AG10803 (cell line): ENCODE results near the gene DKK3.

Experiments
- DNase-seq: peaks from one replicate; pipeline ENCODE4 v3.0.0; 2010; ENCODE audit warnings: low read depth
- H3K4me3 ChIP-seq: 2 replicates; pipeline ENCODE4 v1.5.1; 2011; ENCODE audit warnings: mild to moderate bottlenecking, low read length, control low read depth
- TF ChIP-seq, protein P1 (sequence below): conservative IDR thresholded peaks from 2 replicates; pipeline ENCODE4 v1.5.1; 2011; ENCODE audit warnings: mild to moderate bottlenecking, low read length, control low read depth, inconsistent platforms

DKK3 gene

DNA sequence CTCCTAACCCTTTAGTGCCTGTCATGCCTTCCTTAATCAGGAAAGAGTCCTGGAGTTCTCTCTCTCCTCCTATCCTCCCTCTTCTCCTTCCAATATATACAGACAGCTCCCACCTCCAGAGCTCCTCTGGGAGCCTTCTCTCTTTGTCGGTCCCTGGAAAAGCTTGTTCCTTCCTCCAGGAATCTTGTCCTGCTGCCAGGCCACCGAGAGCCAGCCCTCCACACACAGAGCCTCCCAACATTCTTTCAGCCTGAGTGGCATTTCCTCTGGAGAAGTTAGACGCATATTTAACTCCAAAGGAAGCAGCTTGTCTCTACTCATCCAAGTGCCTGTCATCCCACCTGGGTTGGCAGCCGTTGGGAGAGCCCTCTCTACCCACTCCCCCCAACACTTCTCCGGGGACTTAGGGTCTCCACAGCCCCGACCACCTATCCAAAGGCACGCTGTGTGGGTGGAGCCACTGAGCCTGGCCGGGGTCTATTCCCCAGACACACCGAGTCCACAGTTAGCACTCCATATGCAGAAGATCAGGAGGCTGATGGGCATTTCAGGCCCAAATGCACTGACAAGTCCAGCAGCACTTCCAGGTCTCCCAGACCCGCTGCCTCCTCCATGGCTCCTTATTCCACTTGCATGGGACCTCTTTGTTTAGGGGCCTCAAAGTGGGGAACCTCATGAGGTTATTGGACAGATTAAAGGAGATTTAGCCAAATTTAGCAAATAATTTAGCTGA, 31.1 kb downstream of the DKK3 start:
- peak; percentile 94 for DNase-seq
- H3K4me3 ChIP-seq: peak overlapping the region; percentile 20; the same call in 1 of the 2 replicates
- TF ChIP-seq, protein P1, sequence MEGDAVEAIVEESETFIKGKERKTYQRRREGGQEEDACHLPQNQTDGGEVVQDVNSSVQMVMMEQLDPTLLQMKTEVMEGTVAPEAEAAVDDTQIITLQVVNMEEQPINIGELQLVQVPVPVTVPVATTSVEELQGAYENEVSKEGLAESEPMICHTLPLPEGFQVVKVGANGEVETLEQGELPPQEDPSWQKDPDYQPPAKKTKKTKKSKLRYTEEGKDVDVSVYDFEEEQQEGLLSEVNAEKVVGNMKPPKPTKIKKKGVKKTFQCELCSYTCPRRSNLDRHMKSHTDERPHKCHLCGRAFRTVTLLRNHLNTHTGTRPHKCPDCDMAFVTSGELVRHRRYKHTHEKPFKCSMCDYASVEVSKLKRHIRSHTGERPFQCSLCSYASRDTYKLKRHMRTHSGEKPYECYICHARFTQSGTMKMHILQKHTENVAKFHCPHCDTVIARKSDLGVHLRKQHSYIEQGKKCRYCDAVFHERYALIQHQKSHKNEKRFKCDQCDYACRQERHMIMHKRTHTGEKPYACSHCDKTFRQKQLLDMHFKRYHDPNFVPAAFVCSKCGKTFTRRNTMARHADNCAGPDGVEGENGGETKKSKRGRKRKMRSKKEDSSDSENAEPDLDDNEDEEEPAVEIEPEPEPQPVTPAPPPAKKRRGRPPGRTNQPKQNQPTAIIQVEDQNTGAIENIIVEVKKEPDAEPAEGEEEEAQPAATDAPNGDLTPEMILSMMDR: no peak

- no peak for DNase-seq
- H3K4me3 ChIP-seq: no peak overlapping the region
- TF ChIP-seq, protein P1: no peak
Observed at GRCh38 chr11:11976481-11977127, 31.8 kb downstream of the DKK3 start.

- TF ChIP-seq, protein P1: no peak
- DNase-seq: no peak
- H3K4me3 ChIP-seq: no peak overlapping the region
Observed at GRCh38 chr11:11975201-11976092, 33.0 kb downstream of the DKK3 start.

DNA sequence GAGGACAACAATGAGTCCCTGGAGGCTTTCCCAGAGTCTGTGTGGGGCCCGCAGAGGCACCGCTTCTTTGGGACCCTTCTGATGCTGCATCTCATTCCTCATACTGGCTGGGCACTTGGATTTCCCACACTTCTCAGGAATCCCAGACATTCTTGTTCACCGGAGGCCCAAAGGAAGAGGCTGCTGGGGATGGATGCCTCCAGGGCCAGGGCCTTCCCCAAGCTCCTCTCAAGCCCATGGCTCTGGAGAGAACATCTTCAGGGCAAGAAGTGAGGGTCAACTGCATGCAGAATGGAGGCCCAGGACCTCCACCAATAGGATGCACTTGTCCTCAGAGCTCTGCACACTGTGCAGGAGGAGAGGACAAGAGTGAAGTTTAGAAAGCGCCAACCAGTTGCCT, 34.6 kb downstream of the DKK3 start:
- no peak overlapping the region for H3K4me3 ChIP-seq
- TF ChIP-seq, protein P1: no peak
- peak; percentile 54 for DNase-seq

GRCh38 chr11:11973361-11973800, 35.0 kb downstream of the DKK3 start:
- DNase-seq: peak; percentile 88
- TF ChIP-seq, protein P1: no peak
- H3K4me3 ChIP-seq: no peak overlapping the region

DNA sequence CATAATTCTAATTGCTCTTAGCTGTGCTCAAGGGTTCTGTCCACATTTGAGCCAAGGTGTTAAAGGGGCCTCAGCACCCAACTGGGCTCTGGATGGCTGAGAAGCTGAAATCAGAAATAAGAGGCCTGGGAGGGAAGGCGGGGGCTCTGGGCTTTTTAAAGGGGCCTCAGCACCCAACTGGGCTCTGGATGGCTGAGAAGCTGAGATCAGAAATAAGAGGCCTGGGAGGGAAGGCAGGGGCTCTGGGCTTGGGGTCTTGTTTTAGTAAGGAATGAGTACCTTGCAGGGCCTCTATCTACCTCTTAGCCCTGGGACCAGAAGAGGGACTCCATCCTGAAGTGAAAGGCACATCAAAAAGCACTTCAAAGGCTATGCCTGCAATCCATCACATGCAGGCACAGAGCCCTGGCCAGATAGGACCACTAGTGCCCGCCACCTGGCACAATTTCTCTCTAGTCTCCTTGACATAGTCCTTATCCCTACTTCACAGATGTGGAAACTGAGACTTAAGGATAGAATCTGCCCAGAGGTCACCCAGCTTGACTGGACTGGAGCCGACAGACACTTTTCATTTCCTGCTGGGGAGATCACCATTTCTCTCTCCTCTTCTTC, 35.6 kb downstream of the DKK3 start:
- H3K4me3 ChIP-seq: no peak overlapping the region
- no peak for DNase-seq
- TF ChIP-seq, protein P1: no peak
